Measurements from ENCODE around the gene LGALS9.

DNA sequence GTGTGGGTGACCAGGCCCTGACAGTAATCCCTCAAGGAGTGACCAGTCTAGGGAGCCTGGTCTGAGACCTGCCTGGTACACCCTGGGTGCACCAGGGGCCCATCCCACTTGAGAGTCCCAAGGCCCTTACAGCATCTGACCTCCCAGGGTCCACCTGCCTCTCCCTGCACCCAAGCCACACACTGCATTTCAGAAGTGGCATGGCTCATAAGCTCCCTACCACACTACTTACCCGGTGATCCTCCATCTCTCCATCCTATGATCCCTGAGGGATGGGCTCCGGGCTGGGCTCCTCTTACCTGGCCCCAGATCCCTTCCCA is 40.6 kb downstream of the LGALS9 start:
- TF ChIP-seq EZH2phosphoT487 (IDR thresholded peaks at IDR 0.05; ENCODE audit: insufficient read depth, low read depth) (no peak), EZH2 (IDR thresholded peaks at IDR 0.05; ENCODE audit: insufficient read depth, poor library complexity, severe bottlenecking) (no peak)
